HepG2 (cell line): ENCODE measurements around the gene COPB2. TPM values are rescaled to one million over a fixed set of nuclear protein-coding genes. Genes with fewer than 3 reads are reported as not detected.

Source experiments
- ATAD3A ChIP-seq: sonication (generic); formaldehyde crosslinking; IDR thresholded peaks from 2 replicates; pipeline ENCODE4 v1.4.0; 2020; ENCODE audit warnings: missing genetic modification reagents
- ATF4 ChIP-seq, 2 experiments: fragments of 450-650 bp in 1 of 2; sonication (generic) in 1 of 2; formaldehyde crosslinking; IDR thresholded peaks; 2 replicates each; pipeline versions ENCODE4 v1.5.0 to v1.8.0; 2020 to 2022; ENCODE audit warnings: mild to moderate bottlenecking in 1 of 2, missing genetic modification reagents in 1 of 2
- CBFB ChIP-seq: sonication (generic); formaldehyde crosslinking; IDR thresholded peaks from 2 replicates; pipeline ENCODE4 v1.4.0; 2020; ENCODE audit warnings: missing genetic modification reagents
- ELF1 ChIP-seq: sonication (generic); formaldehyde crosslinking; IDR thresholded peaks from 2 replicates; pipeline ENCODE4 v1.4.0; 2020; ENCODE audit warnings: missing genetic modification reagents
- GRHL1 ChIP-seq: sonication (generic); formaldehyde crosslinking; conservative IDR thresholded peaks from 2 replicates; pipeline ENCODE4 v1.8.0; 2022; ENCODE audit warnings: missing genetic modification reagents
- HOXA3 ChIP-seq: sonication (generic); formaldehyde crosslinking; IDR thresholded peaks from 2 replicates; pipeline ENCODE4 v1.5.0; 2020; ENCODE audit warnings: missing genetic modification reagents
- KAT7 ChIP-seq: IDR thresholded peaks from 2 replicates; pipeline ENCODE4 v1.6.1; 2018; ENCODE audit warnings: borderline replicate concordance, missing compliant biosample characterization
- KLF16 ChIP-seq, 2 experiments: sonication (generic) in 1 of 2; formaldehyde crosslinking in 1 of 2; IDR thresholded peaks; 2 replicates each; pipeline versions ENCODE4 v1.6.1 to v1.8.0; 2016 to 2023; ENCODE audit warnings: missing genetic modification reagents in 2 of 2, missing compliant biosample characterization in 1 of 2
- MBNL3 ChIP-seq: fragments of 250-450 bp; sonication (Bioruptor Pico); conservative IDR thresholded peaks from 2 replicates; pipeline ENCODE4 v1.8.0; 2022; ENCODE audit warnings: mild to moderate bottlenecking, inconsistent platforms
- PBX2 ChIP-seq: IDR thresholded peaks from 2 replicates; pipeline ENCODE4 v1.6.1; 2016; ENCODE audit warnings: control low read depth
- PHF5A ChIP-seq: IDR thresholded peaks from one replicate; pipeline ENCODE4 v1.6.1; 2018; ENCODE audit warnings: low read depth, missing genetic modification reagents; ENCODE audit not compliant: unreplicated experiment
- PRPF4 ChIP-seq: fragments of 200-400 bp; formaldehyde crosslinking; IDR thresholded peaks from 2 replicates; pipeline ENCODE4 v1.6.1; 2016; ENCODE audit warnings: low read length, low read depth; ENCODE audit not compliant: poor library complexity, severe bottlenecking
- RNF2 ChIP-seq: fragments of 450-650 bp; conservative IDR thresholded peaks from 2 replicates; pipeline ENCODE4 v1.6.1; 2016; ENCODE audit warnings: low read depth
- RORA ChIP-seq: sonication (generic); formaldehyde crosslinking; IDR thresholded peaks from 2 replicates; pipeline ENCODE4 v1.5.0; 2020; ENCODE audit warnings: mild to moderate bottlenecking, missing genetic modification reagents, moderate library complexity
- TAF1 ChIP-seq: sonication (generic); formaldehyde crosslinking; IDR thresholded peaks from 2 replicates; pipeline ENCODE4 v1.4.0; 2020; ENCODE audit warnings: missing genetic modification reagents
- TEF ChIP-seq: sonication (generic); formaldehyde crosslinking; IDR thresholded peaks from 2 replicates; pipeline ENCODE4 v1.5.0; 2020; ENCODE audit warnings: missing genetic modification reagents
- ZFX ChIP-seq: sonication (generic); formaldehyde crosslinking; IDR thresholded peaks from 2 replicates; pipeline ENCODE4 v1.4.0; 2020; ENCODE audit warnings: mild to moderate bottlenecking, low read depth, missing genetic modification reagents, moderate library complexity
- ZNF251 ChIP-seq: sonication (generic); formaldehyde crosslinking; IDR thresholded peaks from 2 replicates; pipeline ENCODE4 v1.9.0; 2021; ENCODE audit warnings: mild to moderate bottlenecking, missing genetic modification reagents
- ZNF597 ChIP-seq: sonication (generic); formaldehyde crosslinking; IDR thresholded peaks from 2 replicates; pipeline ENCODE4 v1.5.0; 2020; ENCODE audit warnings: missing genetic modification reagents
- ZNF619 ChIP-seq: sonication (generic); formaldehyde crosslinking; IDR thresholded peaks from 2 replicates; pipeline ENCODE4 v1.4.0; 2020; ENCODE audit warnings: mild to moderate bottlenecking, missing genetic modification reagents
- ZNF773 ChIP-seq: sonication (generic); formaldehyde crosslinking; IDR thresholded peaks from 2 replicates; pipeline ENCODE4 v1.4.0; 2020; ENCODE audit warnings: missing genetic modification reagents, borderline replicate concordance
- ZNF883 ChIP-seq: sonication (generic); formaldehyde crosslinking; IDR thresholded peaks from 2 replicates; pipeline ENCODE4 v1.5.1; 2020; ENCODE audit warnings: mild to moderate bottlenecking, missing genetic modification reagents; ENCODE audit errors: not compliant biosample characterization
- polyA plus RNA-seq, 8 experiments: library from polyadenylated mRNA; depleted of rRNA in 3 of 8; stranded (reverse) in 7 of 8; unstranded in 1 of 8; fragments of >200 nt; fragmentation: Illumina TruSeq in 4 of 8; extraction: Trizol in 4 of 8; gene quantifications; 2 replicates each; pipeline versions ENCODE4 v1.2.1 to v1.2.3, GENCODE V29; 2011 to 2016; ENCODE audit warnings: low read depth in 4 of 8, missing spikeins in 1 of 8, mixed read lengths in 1 of 8; ENCODE audit not compliant: insufficient read depth in 1 of 8
- total RNA-seq, 5 experiments: library from RNA; depleted of rRNA; stranded (reverse); fragments of >200 nt; fragmentation: Illumina TruSeq; extraction: Trizol; gene quantifications; 2 replicates each; pipeline ENCODE4 v1.2.3, GENCODE V29; 2016; ENCODE audit warnings: low read depth in 1 of 5

Gene COPB2
- total and polyA plus RNA-seq, 2 of the 13 experiments (the other 11 are each of a cell fraction or from before 2014, with no cell fraction given): 83.3 to 217 TPM

GRCh38 chr3:139343895-139344856 is 45.3 kb downstream of the COPB2 start, which contains the start of gene MRPS22 (continued):
- TF ChIP-seq ZNF619 (CRISPR knock-in tag) (no peak; the same call in 1 of the 2 replicates), TEF (CRISPR knock-in tag) (no peak), ZNF773 (CRISPR knock-in tag) (no peak), ZNF883 (peak; percentile 28), RORA (CRISPR knock-in tag) (no peak), HOXA3 (CRISPR knock-in tag) (peak; percentile 77), ATF4 (CRISPR knock-in tag; IDR thresholded peaks at IDR 0.05) (no peak), PBX2 (CRISPR knock-in tag) (peak; percentile 33; the same call in 1 of the 2 replicates), ELF1 (CRISPR knock-in tag) (peak; percentile 90), GRHL1 (CRISPR knock-in tag) (no peak), ATAD3A (CRISPR knock-in tag) (no peak), KLF16 (CRISPR knock-in tag; IDR thresholded peaks at IDR 0.05) (no peak), TAF1 (CRISPR knock-in tag) (peak; percentile 69; the same call in 1 of the 2 replicates), RNF2 (no peak), ZNF597 (CRISPR knock-in tag) (no peak), PRPF4 (no peak), ZFX (CRISPR knock-in tag) (peak; percentile 68), CBFB (CRISPR knock-in tag) (no peak), ZNF251 (CRISPR knock-in tag) (no peak), PHF5A (CRISPR knock-in tag) (no peak), MBNL3 (CRISPR knock-in tag) (no peak), KAT7 (CRISPR knock-in tag) (0 out of 2 replicates have a peak, but pooled peaks have one; percentile 8)
